H1 (cell line): ENCODE results near the gene F10. TPM values are rescaled to one million over a fixed set of nuclear protein-coding genes. Genes with fewer than 3 reads are reported as not detected.

Experiments
- BACH1 ChIP-seq: IDR thresholded peaks from 2 replicates; pipeline ENCODE4 v1.6.1; 2012; ENCODE audit warnings: low read length, improper control_type of control experiment
- POLR2AphosphoS5 ChIP-seq: IDR thresholded peaks from 2 replicates; pipeline ENCODE4 v1.6.1; 2011; ENCODE audit warnings: low read depth, low read length
- polyA plus RNA-seq, 7 experiments: library from polyadenylated mRNA; depleted of rRNA in 3 of 7; stranded (reverse) in 5 of 7; unstranded in 2 of 7; fragments of >200 nt in 5 of 7; fragments of 200-250 nt in 2 of 7; gene quantifications; 1 replicate in 5 of 7; 2 replicates in 1 of 7; 4 replicates in 1 of 7; pipeline versions ENCODE4 v1.2.1 to v1.2.3, GENCODE V29; 2011 to 2013; ENCODE audit warnings: missing spikeins in 2 of 7, mixed read lengths in 2 of 7
- total RNA-seq: library from RNA; stranded (reverse); fragmentation: NEBNext Ultra II Directional; extraction: Animal tissue kit (Norgen Biotek cat#: 25700); gene quantifications from 2 replicates; pipeline ENCODE4 v1.2.1, GENCODE V29; 2021

Gene F10
- total and polyA plus RNA-seq, 2 of the 8 experiments (the other 6 are each of a cell fraction or from before 2014, with no cell fraction given) = 2.0 to 4.2 TPM

DNA sequence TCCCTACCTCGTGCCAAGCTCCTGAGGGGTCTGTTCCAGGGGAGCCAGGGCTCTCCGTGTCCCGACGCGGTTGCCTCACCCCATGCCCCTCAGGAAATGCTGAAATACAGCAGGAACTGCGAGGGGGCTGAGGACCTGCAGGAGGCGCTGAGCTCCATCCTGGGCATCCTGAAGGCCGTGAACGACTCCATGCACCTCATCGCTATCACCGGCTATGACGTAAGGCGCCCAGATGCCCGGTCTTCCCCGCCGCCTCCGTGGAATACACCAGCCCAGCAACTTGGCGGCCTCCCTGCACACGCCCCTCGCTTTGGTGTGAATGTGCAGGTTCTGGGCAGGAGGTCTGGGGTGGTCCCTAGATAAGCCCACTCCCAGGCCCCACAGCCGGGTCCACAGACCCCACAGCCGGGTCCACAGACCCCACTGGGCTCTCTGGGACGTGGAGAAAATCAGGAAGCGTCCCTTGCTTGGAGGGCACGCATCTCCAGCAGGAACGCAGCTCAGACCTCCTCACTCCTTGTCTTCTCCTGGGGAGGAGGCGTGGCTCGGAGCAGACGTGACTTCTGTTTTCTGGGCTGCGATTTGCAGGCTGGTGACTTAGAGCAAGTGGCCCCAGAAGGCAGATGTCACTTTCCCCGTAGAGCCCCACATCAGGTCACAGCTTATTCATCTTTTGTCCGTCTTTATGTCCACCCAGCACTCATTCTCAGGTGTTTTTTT, 36.4 kb upstream of the F10 start (continued):
- no peak for TF ChIP-seq BACH1
- TF ChIP-seq POLR2AphosphoS5 = no peak
